Measurements from ENCODE around the gene ZNF652.
A peak's percentile ranks its signal among the peaks of the same experiment; 100 is the strongest.
"Not testable (repeated sequence)": the region's sequence is repeated elsewhere in the genome, so short reads cannot be mapped to it uniquely, and the experiment has no call there.

ZNF652 gene

GRCh38 chr17:49370971-49371834, 9.2 kb upstream of the ZNF652 start:
- ChIA-PET CTCF (interaction anchor here (0.5 to 1.5 kb wide), 5 partner anchors 12 to 478 kb away, joined by 3 to 5 read pairs (median 3); partner anchors contain the start of gene ATP5MC1), POLR2A (no interaction called here)
- DNase-seq (ENCODE audit: extremely low spot score), result no peak
- no peak for TF ChIP-seq HDGF (IDR thresholded peaks at IDR 0.05; ENCODE audit: borderline replicate concordance)

GRCh38 chr17:49369760-49370159, 7.7 kb upstream of the ZNF652 start:
- DNase-seq (ENCODE audit: extremely low spot score), result no peak
- no peak for TF ChIP-seq NFRKB (IDR thresholded peaks at IDR 0.05)
- no peak for TF ChIP-seq FOXK2 (IDR thresholded peaks at IDR 0.05)
- no peak for TF ChIP-seq LEF1 (IDR thresholded peaks at IDR 0.05; ENCODE audit: borderline replicate concordance)
- TF ChIP-seq TARDBP (IDR thresholded peaks at IDR 0.05), result no peak
- no peak for TF ChIP-seq ARNT (IDR thresholded peaks at IDR 0.05)
- TF ChIP-seq SP1 (IDR thresholded peaks at IDR 0.05), result no peak
- no peak for TF ChIP-seq SUZ12 (IDR thresholded peaks at IDR 0.05)
- no peak for TF ChIP-seq FOXA1 (IDR thresholded peaks at IDR 0.05)
- TF ChIP-seq BHLHE40 (IDR thresholded peaks at IDR 0.05; ENCODE audit: borderline replicate concordance), result no peak
- no peak for TF ChIP-seq L3MBTL2 (conservative IDR thresholded peaks at IDR 0.05)
- TF ChIP-seq CTBP1 (IDR thresholded peaks at IDR 0.05; ENCODE audit: borderline replicate concordance), result no peak
- TF ChIP-seq ELF4 (IDR thresholded peaks at IDR 0.05), result no peak
- no peak for TF ChIP-seq PKNOX1 (IDR thresholded peaks at IDR 0.05)
- no peak for TF ChIP-seq ZNF384 (IDR thresholded peaks at IDR 0.05)
- no peak for TF ChIP-seq FOXM1 (IDR thresholded peaks at IDR 0.05; ENCODE audit: borderline replicate concordance)
- TF ChIP-seq HDGF (IDR thresholded peaks at IDR 0.05; ENCODE audit: borderline replicate concordance), result no peak
- ChIA-PET CTCF (interaction anchor here (1.7 kb wide), 1 partner anchor 17 kb away, joined by 6 read pairs; no protein-coding TSS in a partner anchor), POLR2A (interaction anchor here (0.7 kb wide), 1 partner anchor 11 kb away, joined by 3 read pairs; no protein-coding TSS in a partner anchor)

DNA sequence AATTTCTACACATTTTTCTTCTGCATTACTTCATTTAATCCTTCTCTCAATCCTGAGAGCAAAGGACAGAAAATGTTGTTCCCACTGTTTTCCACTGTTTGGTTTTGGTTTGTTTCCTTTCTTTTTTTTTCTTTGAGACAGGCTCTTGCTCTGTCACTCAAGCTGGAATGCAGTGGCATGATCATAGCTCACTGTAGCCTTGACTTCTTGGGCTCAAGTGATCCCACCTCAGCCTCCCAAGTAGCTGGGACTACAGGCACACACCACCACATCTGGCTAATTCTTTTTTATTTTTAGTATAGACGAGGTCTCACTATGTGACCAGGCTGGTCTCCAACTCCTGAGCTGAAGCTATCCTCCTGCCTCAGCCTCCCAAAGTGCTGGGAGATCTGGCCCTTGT, 7.0 kb upstream of the ZNF652 start:
- no peak for TF ChIP-seq TARDBP (IDR thresholded peaks at IDR 0.05)
- peak; percentile 44; the same call in 1 of the 2 replicates for TF ChIP-seq PKNOX1 (IDR thresholded peaks at IDR 0.05)
- CTCF ChIA-PET, result interaction anchor here (1.0 to 1.8 kb wide), 12 partner anchors 9 to 78 kb away, joined by 3 to 17 read pairs (median 5); no protein-coding TSS in a partner anchor
- DNase-seq (ENCODE audit: extremely low spot score), result no peak
- POLR2A ChIA-PET, result interaction anchor here (0.7 to 1.6 kb wide), 2 partner anchors 12 to 45 kb away, joined by 3 to 6 read pairs; partner anchors contain the start of gene PHB1

DNA sequence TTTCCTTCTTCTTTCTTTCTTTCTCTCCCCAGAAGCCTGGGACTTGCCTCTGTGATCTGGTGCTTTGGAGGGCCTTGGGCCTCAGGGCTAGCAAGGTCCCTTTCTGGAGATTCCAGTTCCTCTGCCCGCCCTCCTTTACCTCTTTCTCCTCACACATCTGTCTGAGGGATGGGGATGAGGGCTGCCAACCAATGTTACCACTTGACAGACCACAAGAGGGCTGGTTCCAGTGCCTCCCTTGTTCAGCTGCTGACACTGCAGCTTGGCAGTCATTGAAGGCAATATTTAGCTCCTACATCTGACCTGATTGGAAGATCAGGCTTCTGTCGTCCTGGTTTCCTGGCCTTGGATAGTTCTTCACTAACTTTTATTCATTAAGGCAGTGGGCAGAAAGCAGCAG, 3.6 kb upstream of the ZNF652 start:
- TF ChIP-seq BHLHE40 (IDR thresholded peaks at IDR 0.05; ENCODE audit: borderline replicate concordance) (no peak), LEF1 (IDR thresholded peaks at IDR 0.05; ENCODE audit: borderline replicate concordance) (no peak), HDGF (IDR thresholded peaks at IDR 0.05; ENCODE audit: borderline replicate concordance) (no peak), FOXK2 (IDR thresholded peaks at IDR 0.05) (no peak), CTBP1 (IDR thresholded peaks at IDR 0.05; ENCODE audit: borderline replicate concordance) (no peak), FOXA1 (IDR thresholded peaks at IDR 0.05) (no peak), NFRKB (IDR thresholded peaks at IDR 0.05) (no peak), FOXM1 (IDR thresholded peaks at IDR 0.05; ENCODE audit: borderline replicate concordance) (no peak), ARNT (IDR thresholded peaks at IDR 0.05) (no peak), TARDBP (IDR thresholded peaks at IDR 0.05) (no peak), ZNF384 (IDR thresholded peaks at IDR 0.05) (no peak), SUZ12 (IDR thresholded peaks at IDR 0.05) (no peak), L3MBTL2 (conservative IDR thresholded peaks at IDR 0.05) (no peak), SP1 (IDR thresholded peaks at IDR 0.05) (no peak), ELF4 (IDR thresholded peaks at IDR 0.05) (no peak), PKNOX1 (IDR thresholded peaks at IDR 0.05) (no peak)
- no peak for DNase-seq (ENCODE audit: extremely low spot score)
- CTCF ChIA-PET, result interaction anchor here (0.6 to 2.0 kb wide), 5 partner anchors 24 to 272 kb away, joined by 3 to 13 read pairs (median 6); no protein-coding TSS in a partner anchor
- POLR2A ChIA-PET, result no interaction called here

DNA sequence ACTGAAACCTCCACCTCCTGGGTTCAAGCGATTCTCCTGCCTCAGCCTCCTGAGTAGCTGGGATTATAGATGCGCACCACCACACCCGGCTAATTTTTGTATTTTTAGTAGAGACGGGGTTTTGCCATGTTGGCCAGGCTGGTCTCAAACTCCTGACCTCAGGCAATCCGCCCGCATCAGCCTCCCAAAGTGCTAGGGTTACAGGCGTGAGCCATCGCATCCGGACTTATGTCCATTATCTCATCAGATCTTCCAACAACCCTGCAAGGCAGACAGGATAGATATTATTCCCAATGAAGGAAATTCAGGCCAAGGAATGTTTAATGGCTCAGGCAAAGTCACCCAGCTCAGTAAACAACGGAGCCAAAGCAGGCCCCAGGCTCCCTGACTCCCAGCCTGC, 3.1 kb upstream of the ZNF652 start:
- CTCF ChIA-PET, result interaction anchor here (0.7 to 1.0 kb wide), 2 partner anchors 16 to 31 kb away, joined by 3 to 13 read pairs; no protein-coding TSS in a partner anchor
- DNase-seq (ENCODE audit: extremely low spot score); POLR2A ChIA-PET: not testable (repeated sequence)

DNA sequence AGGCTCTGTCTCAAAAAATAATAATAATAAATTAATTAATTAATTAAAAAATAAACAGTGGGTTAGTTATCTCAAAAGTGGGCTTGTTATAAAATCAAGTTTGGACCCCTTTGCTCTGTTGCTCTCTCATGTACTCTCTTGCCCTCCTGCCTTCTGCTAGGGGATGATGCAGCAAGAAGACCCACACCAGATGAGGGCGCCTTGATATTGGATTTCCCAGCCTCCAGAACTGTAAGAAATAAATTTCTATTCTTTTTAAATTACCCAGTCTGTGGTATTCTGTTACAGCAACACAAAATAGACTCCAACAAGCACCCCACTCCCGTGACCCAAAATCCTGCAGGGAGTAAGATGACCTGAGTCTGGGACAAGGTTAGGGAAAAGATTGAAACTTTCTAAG, 2.1 kb upstream of the ZNF652 start:
- CTCF ChIA-PET, result no interaction called here
- no peak for DNase-seq (ENCODE audit: extremely low spot score)
- POLR2A ChIA-PET, result no interaction called here
- TF ChIP-seq SUZ12 (IDR thresholded peaks at IDR 0.05), result no peak
- no peak for TF ChIP-seq ARNT (IDR thresholded peaks at IDR 0.05)
- TF ChIP-seq CTBP1 (IDR thresholded peaks at IDR 0.05; ENCODE audit: borderline replicate concordance), result no peak
- no peak for TF ChIP-seq ELF4 (IDR thresholded peaks at IDR 0.05)
- no peak for TF ChIP-seq TARDBP (IDR thresholded peaks at IDR 0.05)
- TF ChIP-seq ZNF384 (IDR thresholded peaks at IDR 0.05), result no peak
- TF ChIP-seq LEF1 (IDR thresholded peaks at IDR 0.05; ENCODE audit: borderline replicate concordance), result no peak
- TF ChIP-seq NFRKB (IDR thresholded peaks at IDR 0.05), result no peak
- TF ChIP-seq PKNOX1 (IDR thresholded peaks at IDR 0.05), result no peak
